NCI-H446 treated with DMSO at 0.1 percent for 48 hours (cell line): ENCODE measurements around the gene ZNF831.

Source experiments
- DNase-seq: peaks from one replicate; lab custom pipeline; 2025; lab: John Stamatoyannopoulos, UW

ZNF831 gene

DNA sequence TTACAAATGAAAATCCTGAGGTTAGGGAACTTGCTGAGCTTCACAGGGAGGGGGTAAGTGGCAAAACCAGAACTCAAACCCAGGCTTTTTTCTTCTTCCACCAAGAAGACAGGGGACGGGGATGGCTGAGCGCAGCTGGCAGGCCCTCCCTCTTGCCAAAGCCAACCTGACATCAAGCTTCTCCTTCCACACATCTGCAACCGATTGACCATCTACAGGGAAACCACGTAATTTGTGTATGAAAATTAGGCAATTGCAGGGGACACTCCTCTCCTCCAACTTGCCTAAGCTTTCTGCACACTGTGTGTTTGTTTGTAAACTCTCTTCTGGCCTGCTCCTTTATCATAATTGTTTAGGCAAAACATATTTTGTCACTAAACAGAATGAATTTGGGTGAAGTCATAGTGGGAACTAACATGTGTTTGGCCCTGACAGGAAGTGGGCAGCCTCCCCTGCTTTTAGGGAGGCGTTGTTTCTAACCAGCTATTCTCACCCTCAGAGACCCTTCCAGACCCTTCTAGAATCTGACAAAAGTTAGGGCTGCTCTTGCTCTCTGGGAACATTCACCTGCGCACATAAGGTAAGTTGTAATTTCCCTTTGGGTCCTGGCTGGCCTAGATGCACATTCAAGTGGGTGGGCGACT is 18.9 kb downstream of the ZNF831 start:
- DNase-seq, result no peak

DNA sequence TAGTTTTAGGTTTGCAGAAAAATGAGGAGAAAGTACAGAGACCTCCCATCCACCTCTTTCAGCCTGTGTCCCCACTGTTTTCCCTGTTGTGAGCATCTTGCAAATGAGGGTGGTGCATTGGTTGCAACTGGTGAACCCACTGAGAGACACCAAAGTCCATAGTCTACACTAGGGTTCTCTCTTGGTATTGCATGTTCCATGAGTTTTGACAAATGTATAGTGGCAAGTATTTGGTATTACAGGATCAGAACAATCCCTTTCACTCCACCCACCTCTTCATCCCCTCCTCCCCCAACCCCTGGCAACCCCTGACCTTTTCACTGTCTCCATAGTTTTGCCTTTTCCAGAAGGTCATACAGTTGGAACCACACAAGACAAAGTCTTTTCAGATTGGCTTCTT is 20.1 kb downstream of the ZNF831 start:
- DNase-seq, result no peak

DNA sequence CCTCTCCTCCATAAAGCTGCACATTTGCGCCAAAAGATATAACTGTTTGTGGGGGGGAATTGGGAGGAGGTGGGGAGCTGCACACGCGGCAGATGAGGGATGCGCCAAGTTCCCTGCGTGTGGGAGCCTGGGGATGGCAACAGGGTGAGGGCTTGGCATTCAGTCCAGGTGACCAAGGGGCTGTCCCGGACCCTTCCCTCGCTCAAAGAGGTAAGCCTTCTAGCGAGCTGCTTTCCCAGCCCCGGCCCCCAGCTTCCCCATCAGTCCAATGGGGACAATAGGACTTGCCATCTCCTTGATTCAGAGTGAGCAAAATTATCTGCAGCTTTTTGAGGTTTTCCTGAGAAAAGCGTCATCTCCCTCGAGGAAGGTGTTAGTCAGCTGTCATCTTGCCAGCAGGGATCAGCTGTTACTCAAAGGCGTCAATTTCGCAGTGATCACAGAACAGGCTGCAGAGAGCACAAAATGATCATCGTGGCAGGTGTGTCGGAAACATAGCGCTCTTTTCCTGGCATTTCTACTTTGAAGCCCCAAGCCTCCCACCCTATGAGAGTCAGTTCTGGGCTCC is 21.3 kb downstream of the ZNF831 start:
- no peak for DNase-seq

- DNase-seq, result no peak
Measured at GRCh38 chr20:59185809-59186208, 22.2 kb downstream of the ZNF831 start.

- no peak for DNase-seq
Measured at GRCh38 chr20:59190466-59190865, 26.8 kb downstream of the ZNF831 start.

DNA sequence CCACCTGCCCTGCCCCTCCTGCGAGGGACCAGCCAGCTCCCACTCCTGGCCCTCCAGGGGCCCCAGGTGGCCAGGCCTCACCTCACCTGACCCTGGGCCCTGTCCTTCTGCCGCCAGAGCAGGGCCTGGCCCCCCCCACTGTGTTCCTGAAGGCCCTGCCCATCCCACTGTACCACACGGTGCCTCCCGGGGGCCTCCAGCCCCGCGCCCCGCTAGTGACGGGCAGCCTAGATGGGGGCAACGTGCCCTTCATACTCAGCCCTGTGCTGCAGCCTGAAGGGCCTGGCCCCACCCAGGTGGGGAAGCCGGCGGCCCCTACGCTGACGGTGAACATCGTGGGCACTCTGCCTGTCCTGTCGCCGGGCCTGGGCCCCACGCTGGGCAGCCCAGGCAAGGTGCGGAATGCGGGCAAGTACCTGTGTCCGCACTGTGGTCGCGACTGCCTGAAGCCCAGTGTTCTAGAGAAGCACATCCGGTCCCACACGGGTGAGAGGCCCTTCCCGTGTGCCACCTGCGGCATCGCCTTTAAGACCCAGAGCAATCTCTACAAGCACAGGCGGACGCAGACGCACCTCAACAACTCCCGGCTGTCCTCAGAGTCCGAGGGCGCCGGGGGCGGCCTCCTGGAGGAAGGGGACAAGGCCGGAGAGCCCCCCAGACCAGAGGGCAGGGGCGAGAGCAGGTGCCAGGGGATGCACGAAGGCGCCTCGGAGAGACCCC is 27.6 kb downstream of the ZNF831 start:
- no peak for DNase-seq

GRCh38 chr20:59191756-59192532 is 28.3 kb downstream of the ZNF831 start:
- no peak for DNase-seq

DNA sequence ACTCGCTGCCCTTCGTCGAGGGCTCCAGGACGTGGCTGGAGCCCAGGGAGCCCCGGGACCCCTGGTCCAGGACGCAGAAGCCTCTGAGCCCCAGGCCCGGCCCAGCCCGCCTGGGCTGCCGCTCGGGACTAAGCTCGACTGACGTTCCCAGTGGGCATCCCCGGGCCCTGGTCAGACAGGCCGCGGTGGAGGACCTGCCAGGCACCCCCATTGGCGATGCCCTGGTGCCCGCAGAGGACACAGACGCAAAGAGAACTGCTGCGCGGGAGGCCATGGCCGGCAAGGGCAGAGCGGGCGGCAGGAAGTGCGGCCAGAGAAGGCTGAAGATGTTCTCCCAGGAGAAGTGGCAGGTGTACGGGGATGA is 28.9 kb downstream of the ZNF831 start:
- DNase-seq, result no peak

DNA sequence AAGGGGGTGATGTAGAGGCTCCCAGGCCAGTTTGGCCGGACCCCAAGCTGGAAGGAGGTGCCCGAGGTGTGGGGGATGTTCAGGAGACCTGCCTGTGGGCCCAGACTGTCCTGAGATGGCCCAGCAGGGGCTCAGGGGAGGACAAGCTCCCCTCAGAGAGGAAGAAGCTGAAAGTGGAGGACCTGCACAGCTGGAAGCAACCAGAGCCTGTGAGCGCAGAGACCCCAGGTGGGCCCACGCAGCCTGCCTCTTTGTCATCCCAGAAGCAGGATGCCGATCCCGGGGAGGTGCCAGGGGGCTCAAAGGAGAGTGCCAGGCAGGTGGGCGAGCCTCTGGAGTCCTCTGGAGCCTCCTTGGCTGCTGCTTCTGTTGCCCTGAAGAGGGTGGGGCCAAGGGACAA is 29.7 kb downstream of the ZNF831 start:
- no peak for DNase-seq

DNA sequence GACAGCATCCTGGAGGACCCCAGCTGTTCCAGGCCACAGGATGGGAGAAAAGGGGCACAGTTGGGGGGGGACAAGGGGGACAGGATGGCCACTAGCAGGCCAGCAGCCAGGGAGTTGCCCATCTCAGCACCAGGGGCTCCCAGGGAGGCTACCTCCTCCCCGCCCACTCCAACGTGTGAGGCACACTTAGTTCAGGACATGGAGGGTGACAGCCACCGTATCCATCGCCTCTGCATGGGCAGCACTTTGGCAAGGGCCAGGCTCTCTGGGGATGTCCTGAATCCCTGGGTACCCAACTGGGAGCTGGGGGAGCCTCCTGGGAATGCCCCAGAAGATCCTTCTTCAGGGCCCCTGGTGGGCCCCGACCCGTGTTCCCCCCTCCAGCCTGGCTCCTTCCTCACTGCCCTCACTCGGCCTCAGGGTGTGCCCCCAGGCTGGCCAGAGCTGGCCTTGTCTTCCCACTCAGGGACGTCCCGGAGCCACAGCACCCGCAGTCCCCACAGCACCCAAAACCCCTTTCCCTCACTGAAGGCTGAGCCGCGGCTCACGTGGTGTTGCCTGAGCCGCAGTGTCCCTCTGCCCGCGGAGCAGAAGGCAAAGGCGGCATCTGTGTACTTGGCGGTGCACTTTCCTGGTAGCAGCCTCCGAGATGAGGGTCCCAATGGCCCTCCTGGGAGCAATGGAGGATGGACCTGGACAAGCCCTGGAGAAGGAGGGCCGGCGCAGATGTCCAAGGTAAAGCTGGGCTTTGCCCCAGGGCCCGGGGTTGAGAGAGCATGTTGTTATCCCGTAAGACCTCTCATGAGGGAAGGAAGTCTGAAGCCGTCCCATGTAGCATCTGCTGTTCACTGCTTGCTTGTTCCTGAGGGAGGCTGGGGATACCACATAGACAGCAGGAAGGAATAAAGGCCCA is 30.7 kb downstream of the ZNF831 start:
- DNase-seq, result no peak

- DNase-seq, result no peak
Measured at GRCh38 chr20:59195316-59195993, 31.8 kb downstream of the ZNF831 start.

DNA sequence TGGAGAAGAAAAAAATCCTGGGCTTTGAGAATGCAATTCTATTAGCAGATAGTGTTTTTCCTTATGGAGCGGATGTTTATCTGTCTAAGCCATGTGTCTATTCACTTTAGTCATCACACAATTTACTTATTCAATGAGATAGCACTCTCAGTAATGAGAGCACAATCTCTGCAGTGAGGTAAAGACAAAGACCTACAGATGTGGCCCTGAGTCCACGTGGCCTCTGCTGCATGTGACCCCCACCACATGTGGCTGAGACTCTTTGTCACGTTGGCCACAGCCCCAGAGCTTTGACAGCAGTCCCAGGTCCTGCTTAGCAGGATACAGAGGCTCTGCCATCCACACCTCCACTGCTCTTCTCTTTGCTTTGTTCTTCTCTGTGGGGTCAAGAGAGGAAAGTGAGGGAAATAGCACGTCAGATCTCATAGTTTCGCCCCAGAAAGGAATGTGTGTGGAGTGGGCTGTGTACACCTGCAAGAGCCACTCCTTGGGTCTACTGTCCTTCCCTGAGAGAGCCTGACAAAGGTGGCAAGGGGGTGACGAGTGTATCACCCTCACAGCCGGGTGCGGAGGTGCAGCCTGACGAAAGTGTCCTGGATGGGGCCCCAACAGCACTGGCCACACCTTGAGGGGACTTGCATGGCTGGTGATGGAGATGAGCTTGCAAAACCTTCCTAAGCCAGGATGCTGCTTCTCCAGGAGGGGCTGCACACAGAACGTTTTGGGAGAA is 40.7 kb downstream of the ZNF831 start:
- DNase-seq, result no peak

DNA sequence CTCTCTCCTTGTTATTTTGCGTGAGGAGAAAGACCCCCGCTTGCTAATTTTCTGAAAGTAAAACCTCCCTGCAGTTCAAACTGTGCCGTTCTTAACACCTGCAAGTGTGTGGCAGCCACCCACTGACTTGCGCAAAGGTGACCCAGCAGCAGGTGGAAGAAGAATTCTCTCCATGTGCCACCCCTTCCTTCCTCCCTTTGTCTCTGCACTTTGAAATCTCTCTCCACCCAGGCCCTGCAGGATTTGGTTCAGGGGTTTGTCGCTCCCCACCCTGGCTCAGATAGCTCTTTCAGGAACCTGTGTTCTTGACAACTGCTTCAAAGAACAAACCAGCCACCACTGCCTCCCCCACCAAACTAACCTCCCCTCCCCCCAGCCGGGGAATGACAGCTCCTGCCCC is 41.4 kb downstream of the ZNF831 start:
- DNase-seq, result no peak

DNA sequence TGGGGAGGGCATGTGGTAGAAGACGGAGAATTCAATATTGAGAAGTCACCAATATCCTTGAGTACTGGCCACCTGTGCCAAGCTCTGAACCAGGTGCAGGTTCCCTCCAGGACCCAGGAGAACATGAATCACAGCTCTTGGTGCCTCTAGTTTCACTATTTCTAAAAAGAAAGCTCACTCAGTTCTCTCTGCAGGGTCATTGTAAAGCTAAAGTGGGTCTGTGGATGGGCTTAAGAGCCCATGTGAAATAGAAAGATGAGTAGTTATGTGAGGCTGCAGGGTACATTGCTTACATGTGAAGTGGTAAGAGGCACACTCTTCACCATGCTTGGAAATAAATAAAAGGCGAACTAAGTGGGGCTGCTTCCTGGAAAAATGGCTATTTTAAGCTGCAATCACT is 43.6 kb downstream of the ZNF831 start:
- no peak for DNase-seq

DNA sequence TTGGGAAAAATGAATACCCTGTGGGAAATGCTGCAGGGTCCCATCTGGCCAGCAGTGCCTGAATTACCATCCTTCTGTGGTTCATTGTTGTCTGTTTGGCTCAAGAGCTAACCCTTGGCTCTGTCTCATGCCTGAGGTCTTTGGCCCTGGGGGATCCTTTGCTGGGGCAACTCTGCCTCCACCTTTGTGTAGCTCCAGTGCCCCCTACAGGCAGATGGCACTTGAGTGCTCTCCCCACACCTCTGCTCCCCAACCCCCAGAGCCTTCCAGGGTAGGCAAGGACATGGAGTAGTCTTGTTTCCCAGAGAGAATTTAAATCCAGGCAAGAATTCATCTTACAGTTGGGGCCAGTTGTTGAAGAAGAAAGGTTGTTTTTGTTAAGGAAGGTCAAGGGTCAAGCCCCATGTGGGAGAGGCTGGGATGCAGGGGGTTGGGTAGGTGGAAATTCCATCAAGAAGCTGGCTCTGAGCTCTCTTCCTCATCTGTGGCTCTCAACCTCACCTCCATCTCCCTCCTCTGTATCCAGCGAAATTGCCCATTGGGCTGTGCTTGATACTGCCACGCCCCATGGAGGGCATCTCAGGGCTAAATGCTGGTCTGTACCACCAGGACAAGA is 44.2 kb downstream of the ZNF831 start:
- no peak for DNase-seq

DNA sequence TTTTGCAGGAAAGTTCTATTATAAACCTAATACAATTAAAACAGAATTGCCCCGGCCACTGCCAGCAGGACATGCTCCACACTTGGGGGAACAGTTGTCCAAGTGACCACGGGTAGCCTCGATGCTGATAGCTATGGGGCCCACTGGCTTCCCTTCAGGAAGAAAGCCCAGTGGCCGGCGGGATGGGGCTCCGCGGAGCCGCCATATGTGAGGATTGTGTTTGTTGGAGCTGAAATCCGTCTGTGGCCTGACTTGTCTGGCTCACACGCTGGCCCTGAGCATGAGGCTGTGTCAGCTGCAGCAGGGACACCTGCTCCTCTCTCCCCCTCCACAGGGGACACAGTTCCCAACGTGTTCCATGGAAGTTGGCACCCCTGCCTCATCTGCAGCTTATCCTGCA is 46.6 kb downstream of the ZNF831 start:
- no peak for DNase-seq

- no peak for DNase-seq
Measured at GRCh38 chr20:59211208-59211765, 47.7 kb downstream of the ZNF831 start.

- no peak for DNase-seq
Measured at GRCh38 chr20:59214073-59214472, 50.5 kb downstream of the ZNF831 start.

GRCh38 chr20:59214606-59215547 is 51.3 kb downstream of the ZNF831 start:
- DNase-seq, result no peak
